Measurements from ENCODE around the gene CADM2.
"Not testable (repeated sequence)": the region's sequence is repeated elsewhere in the genome, so short reads cannot be mapped to it uniquely, and the experiment has no call there.

Gene CADM2

GRCh38 chr3:85502148-85502875 is 543.5 kb downstream of the CADM2 start:
- no peak for TF ChIP-seq CTCF (IDR thresholded peaks at IDR 0.05; ENCODE audit: insufficient read depth, low read length, poor library complexity, severe bottlenecking)
- Histone ChIP-seq H3K4me3 (replicated peaks; ENCODE audit: low read depth, low read length) (no peak overlapping the region), H3K36me3 (ENCODE audit: control insufficient read depth, insufficient read depth, low read length) (no peaks in the 10 kb centered on the region), H3K27me3 (replicated peaks; ENCODE audit: control insufficient read depth, insufficient read depth, low read length) (no peaks in the 10 kb centered on the region)
- DNase-seq (ENCODE audit: extremely low read depth, insufficient read length), result no peak

GRCh38 chr3:85504129-85504784 is 545.5 kb downstream of the CADM2 start:
- not testable (repeated sequence) for DNase-seq (ENCODE audit: extremely low read depth, insufficient read length); H3K27me3 ChIP-seq (replicated peaks; ENCODE audit: control insufficient read depth, insufficient read depth, low read length); H3K4me3 ChIP-seq (replicated peaks; ENCODE audit: low read depth, low read length); H3K36me3 ChIP-seq (ENCODE audit: control insufficient read depth, insufficient read depth, low read length)

- H3K36me3 ChIP-seq (ENCODE audit: control insufficient read depth, insufficient read depth, low read length); H3K4me3 ChIP-seq (replicated peaks; ENCODE audit: low read depth, low read length); H3K27me3 ChIP-seq (replicated peaks; ENCODE audit: control insufficient read depth, insufficient read depth, low read length); DNase-seq (ENCODE audit: extremely low read depth, insufficient read length): not testable (repeated sequence)
Observed at GRCh38 chr3:85504785-85505511, 546.2 kb downstream of the CADM2 start.

- not testable (repeated sequence) for H3K36me3 ChIP-seq (ENCODE audit: control insufficient read depth, insufficient read depth, low read length); H3K27me3 ChIP-seq (replicated peaks; ENCODE audit: control insufficient read depth, insufficient read depth, low read length); DNase-seq (ENCODE audit: extremely low read depth, insufficient read length); H3K4me3 ChIP-seq (replicated peaks; ENCODE audit: low read depth, low read length)
Observed at GRCh38 chr3:85507052-85507451, 548.3 kb downstream of the CADM2 start.

- H3K4me3 ChIP-seq (replicated peaks; ENCODE audit: low read depth, low read length), result no peak overlapping the region
- TF ChIP-seq CTCF (IDR thresholded peaks at IDR 0.05; ENCODE audit: insufficient read depth, low read length, poor library complexity, severe bottlenecking), result no peak
- DNase-seq (ENCODE audit: extremely low read depth, insufficient read length), result no peak
- no peaks in the 10 kb centered on the region for H3K27me3 ChIP-seq (replicated peaks; ENCODE audit: control insufficient read depth, insufficient read depth, low read length)
- H3K36me3 ChIP-seq (ENCODE audit: control insufficient read depth, insufficient read depth, low read length), result no peaks in the 10 kb centered on the region
Observed at GRCh38 chr3:85508659-85509058, 549.9 kb downstream of the CADM2 start.

GRCh38 chr3:85516146-85516545 is 557.4 kb downstream of the CADM2 start:
- H3K4me3 ChIP-seq (replicated peaks; ENCODE audit: low read depth, low read length), result no peak overlapping the region
- no peaks in the 10 kb centered on the region for H3K27me3 ChIP-seq (replicated peaks; ENCODE audit: control insufficient read depth, insufficient read depth, low read length)
- H3K36me3 ChIP-seq (ENCODE audit: control insufficient read depth, insufficient read depth, low read length), result no peaks in the 10 kb centered on the region

More at GRCh38 chr3:85516146-85516545, 557.4 kb downstream of the CADM2 start:
- no peak for TF ChIP-seq CTCF (IDR thresholded peaks at IDR 0.05; ENCODE audit: insufficient read depth, low read length, poor library complexity, severe bottlenecking)
- no peak for DNase-seq (ENCODE audit: extremely low read depth, insufficient read length)

Measured in GM06990 (cell line).